K562 (cell line): ENCODE data around the gene SCG3.

Experiments used
- ARID1B ChIP-seq: fragments of 450-650 bp; IDR thresholded peaks from 2 replicates; pipeline ENCODE4 v1.6.1; 2016; ENCODE audit warnings: antibody characterized with exemption, mild to moderate bottlenecking, inconsistent platforms
- SNIP1 ChIP-seq: fragments of 450-650 bp; IDR thresholded peaks from 2 replicates; pipeline ENCODE4 v1.7.1; 2017; ENCODE audit warnings: low read depth, mild to moderate bottlenecking
- U2AF2 ChIP-seq: fragments of 200-400 bp; formaldehyde crosslinking; optimal IDR thresholded peaks from 2 replicates; pipeline ENCODE3; 2017; ENCODE audit warnings: low read depth, mild to moderate bottlenecking, low read length
- ZBTB26 ChIP-seq: fragments of 450-650 bp; formaldehyde crosslinking; IDR thresholded peaks from 2 replicates; pipeline ENCODE4 v1.4.0; 2022; ENCODE audit warnings: missing genetic modification characterization

GRCh38 chr15:51732646-51733045, 51.3 kb downstream of the SCG3 start:
- TF ChIP-seq ZBTB26 (no peak), ARID1B (no peak), SNIP1 (no peak), U2AF2 (no peak)
